NOMO-1 (cell line): Measurements from ENCODE around the gene HOXB8.

ENCODE experiments used
- DNase-seq, 2 experiments: peaks; one replicate each; lab custom pipeline; 2025; ENCODE audit not compliant: unreplicated experiment in 2 of 2; lab: John Stamatoyannopoulos, UW

HOXB8 gene

GRCh38 chr17:48637323-48638260 is 22.5 kb upstream of the HOXB8 start:
- no peak for DNase-seq

- DNase-seq = peak; percentile 53 to 73
These were observed 21.3 kb upstream of the HOXB8 start for GRCh38 chr17:48636177-48637018.

DNA sequence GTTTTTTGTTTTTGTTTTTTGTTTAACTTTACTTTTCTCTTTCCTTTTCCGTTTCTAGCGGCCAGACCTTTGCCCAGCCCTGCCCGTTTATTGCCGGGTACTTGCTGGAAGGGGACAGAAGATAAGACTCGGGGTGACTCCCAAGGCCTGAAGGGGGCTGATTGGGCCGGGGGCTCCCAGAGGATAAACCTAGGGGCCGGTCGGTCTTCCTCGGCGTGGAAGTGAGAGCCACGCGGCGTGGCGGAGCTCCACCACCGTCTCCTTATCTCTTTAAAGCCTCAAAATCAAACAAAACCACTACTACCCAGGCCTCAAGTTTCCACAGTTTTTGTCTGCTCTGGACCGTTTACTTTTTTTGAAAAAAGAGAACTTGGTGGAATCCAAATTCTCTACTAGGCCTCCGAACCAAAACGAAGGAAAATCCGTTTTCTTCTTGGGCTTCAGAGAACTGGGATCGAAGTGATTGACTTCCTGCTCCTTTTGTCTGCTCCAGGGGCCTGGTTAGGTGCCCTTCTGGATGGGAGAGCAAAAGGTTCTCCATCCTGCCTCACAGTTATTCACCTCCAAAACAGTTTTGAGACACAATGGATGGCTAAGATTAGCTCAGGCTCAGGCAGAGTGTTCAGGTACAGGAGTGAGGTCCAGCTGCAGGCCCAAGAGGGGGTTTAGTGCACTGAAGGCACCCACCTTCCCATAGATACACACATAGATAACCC is 19.6 kb upstream of the HOXB8 start:
- DNase-seq = no peak

DNA sequence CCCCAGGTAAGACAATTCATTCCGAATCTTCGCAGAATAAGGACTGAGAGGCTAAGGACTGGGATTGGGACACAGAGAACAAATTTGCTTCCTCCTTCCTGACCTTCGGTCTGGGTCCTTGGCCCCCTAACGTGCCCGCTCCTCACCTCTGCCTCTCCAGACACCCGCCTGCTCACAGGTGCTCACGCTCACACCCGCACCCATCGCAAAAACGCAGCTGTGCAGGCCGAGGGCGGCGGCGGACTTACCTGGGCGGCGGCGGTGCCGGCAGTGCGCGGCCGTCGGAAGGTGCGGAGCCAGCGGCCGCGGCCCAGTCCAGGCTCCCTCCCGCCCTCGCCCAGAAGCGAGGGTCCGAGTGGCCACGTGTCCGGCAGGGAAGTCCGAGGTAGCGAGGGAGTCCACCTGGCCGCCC is 18.2 kb upstream of the HOXB8 start:
- no peak for DNase-seq

DNA sequence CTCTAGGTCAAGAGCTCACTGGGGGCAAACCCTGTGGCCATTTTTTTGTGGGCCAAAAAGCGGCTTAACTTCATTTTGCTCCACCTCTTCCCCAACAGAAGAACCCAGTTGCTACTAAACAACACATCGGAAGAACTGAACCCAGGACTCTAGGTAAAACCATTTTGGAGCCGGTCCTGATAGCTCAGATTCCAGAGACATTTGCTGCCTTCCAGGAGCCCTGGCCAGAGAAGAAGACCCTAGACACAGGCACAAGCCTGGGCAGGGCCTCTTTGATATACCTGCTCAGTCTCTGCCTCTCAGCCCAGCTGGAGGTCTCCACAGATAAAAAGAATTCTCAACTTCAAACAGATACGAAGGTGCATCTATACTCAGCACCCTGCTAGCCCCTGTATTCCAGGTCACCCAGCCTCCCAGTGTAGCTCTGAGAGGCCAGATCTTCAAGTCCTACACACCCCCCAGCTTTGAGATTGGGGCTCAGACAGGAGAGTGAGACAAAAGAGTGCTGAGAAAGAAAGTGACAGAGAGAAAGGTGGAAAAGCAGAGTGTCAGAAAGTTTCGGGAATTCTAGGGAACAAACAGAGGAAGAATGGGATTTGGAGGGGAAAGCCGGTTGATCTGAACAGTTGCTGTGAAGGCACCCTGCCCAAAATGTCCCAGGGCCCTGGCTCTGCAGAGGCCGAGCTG is 17.6 kb upstream of the HOXB8 start:
- DNase-seq = no peak

DNA sequence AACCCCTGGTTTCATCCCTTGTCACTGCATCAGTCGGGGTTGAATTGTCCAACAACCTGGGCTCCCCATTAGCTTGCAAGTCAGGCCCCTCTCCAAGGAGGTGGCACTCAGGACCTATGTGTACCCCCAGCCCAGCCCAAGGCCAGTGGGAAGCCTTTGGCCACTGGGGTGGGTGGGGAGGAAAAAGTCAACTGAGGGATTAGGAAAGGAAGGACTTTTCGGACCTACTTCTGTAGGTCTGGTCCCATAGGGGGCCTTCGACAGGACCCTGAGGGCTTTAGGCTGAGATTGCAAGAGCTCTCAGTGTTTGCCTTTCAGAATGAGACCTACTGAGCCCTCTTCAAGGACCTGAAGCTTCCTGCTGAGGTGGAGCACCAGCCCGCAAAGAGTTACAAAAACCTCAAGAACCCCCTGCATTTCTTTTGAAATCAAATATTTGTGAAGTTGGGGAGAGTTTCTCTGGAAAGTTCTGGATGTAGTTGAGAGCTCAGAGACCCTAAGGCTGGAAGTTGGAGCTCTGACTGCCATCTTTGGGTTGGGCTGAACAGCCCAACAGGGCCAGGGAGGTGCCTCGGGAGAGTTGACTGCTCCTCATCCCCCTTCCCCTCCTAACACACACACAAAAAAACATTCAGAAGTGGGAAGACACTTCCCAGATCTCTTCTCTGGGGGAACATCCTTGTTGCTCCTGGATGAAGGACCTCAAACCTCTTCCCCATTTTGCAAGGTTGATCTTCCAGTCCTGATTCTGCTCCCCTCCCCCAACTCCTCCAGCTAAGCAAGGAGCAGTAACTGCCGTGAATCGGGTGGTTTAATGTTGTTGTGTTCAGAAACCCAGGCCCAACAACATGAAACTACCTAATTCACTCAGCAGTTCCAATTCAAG is 16.8 kb upstream of the HOXB8 start:
- no peak for DNase-seq

- DNase-seq = no peak
These were observed 16.0 kb upstream of the HOXB8 start for GRCh38 chr17:48630925-48631692.

DNA sequence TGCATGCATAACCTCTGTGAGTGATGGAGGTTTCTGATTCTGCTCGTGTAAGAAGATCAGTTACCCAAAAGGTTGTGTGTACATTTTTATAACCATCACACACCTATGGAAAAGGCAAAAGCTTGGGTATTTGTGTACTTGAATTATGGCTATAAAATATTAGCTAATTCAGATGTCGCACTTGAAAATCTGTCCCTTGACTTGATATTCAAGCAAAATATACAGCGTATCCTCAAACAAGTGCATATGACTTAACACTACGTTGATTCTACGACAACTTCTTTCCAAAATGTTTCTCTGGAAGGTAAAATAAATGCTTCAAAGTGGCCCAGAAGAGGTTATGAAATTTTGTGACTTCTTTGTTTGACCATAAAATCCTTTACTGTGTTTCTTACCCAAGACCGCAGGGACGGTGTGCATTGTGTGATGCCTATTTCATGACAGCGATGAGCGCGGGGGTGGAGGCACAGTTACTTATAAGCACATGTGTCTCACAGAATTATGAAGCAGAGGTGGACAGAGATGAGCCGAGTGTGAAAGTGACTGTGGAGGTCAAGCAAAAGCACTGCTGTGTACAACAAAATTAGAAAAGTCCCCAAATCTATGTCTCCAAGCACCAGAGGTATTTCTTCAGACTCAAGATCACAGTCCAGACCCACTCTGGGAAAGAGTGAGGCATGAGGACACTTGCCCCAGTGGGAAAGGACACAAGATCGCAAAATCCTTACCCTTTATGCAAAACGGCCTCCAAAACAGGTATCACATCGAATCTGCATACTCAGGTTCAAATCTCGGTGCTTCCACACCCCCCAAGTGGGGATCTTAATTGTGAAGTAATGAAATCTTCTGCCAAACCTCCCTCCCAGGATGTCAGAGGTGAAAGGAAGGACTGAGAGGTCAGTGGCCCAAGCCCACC is 15.2 kb upstream of the HOXB8 start:
- DNase-seq = no peak

- no peak for DNase-seq
These were observed 14.3 kb upstream of the HOXB8 start for GRCh38 chr17:48629411-48629759.

GRCh38 chr17:48628649-48629410 is 13.7 kb upstream of the HOXB8 start:
- no peak for DNase-seq

DNA sequence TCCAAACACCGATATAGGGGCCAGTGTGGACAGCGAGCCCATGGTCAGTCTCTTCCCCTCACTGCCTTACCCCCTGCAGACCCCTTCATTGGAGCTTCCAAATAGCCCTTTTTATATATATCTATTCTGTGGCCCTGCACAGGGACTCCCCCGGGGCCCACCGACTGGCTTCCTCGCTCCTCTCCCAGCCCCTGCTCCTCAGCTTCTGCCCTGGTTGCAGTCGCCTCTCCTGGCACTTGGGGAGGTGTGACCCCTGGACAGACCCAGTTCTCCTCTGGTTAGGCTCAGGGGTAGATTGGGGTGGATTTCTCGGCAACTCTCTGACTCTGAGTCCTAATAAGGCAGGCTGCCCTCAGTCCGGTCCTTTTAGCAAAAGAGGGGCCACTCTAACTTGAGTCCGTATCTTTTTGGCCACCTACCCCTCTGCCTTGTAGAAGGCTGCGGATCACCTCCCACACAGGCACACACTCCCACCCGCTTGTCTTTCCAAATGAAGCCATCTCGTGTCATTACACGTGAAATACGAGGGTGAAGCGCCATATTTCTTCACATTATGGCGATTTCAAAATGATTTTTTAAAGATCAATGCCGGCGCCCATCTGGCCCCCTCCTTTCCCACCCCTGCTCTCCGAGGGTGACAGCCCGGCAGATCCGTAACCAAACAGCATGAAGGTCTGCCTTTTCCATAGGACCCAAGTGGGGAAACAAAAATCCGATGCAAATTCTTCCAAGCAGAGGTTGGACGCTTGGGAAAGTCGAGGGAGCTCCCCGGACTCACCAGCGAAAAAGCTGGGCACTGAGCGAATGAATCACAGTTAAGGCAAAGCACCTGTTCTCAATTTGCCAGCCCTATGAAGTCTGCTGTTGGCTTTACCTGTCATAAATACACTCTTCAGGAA is 12.8 kb upstream of the HOXB8 start:
- DNase-seq = no peak

DNA sequence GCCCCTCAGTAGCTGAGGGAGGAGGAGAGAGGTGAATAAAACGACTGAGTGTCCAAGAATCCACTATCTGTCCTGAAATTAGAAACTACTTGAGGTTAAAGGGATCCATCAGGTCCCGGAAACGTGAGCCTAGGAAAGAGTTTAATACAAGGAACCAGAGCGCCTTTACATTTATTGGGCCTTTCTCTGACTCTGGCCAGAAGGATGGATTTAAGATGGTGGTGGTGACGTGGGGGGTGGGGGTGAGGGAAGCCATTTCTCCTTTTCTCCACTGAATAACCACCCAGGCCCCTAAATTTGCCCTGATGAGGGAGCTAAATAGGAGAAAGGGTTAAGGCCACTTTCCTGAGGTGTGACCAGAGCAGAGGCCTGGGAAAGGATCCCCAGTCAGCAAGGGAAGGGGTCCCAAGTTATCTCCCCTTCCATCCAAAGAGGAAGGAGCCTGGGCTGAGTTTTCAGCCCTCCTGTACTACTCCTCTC is 12.1 kb upstream of the HOXB8 start:
- no peak for DNase-seq

- no peak for DNase-seq
These were observed 11.4 kb upstream of the HOXB8 start, which contains the start of gene HOXB9 for GRCh38 chr17:48626245-48627117. TSS of gene HOXB9 (minus strand) at chr17:48626358. CDS start at chr17:48626269, 89 bp downstream.

GRCh38 chr17:48625495-48626244 is 10.6 kb upstream of the HOXB8 start:
- peak in 1 of 2 experiments; percentile 36 for DNase-seq
